GM18907 (cell line): ENCODE measurements around the gene CTCF.
"Not testable (repeated sequence)": the region's sequence is repeated elsewhere in the genome, so short reads cannot be mapped to it uniquely, and the experiment has no call there.

ENCODE experiments used
- ATAC-seq: cut with Tn5 transposase; IDR thresholded peaks from one replicate; pipeline ENCODE4 v1.9.1; 2021; ENCODE audit warnings: mild to moderate bottlenecking, moderate library complexity; ENCODE audit not compliant: unreplicated experiment

Gene CTCF

GRCh38 chr16:67533024-67533560, 29.2 kb upstream of the CTCF start:
- no peak for ATAC-seq

DNA sequence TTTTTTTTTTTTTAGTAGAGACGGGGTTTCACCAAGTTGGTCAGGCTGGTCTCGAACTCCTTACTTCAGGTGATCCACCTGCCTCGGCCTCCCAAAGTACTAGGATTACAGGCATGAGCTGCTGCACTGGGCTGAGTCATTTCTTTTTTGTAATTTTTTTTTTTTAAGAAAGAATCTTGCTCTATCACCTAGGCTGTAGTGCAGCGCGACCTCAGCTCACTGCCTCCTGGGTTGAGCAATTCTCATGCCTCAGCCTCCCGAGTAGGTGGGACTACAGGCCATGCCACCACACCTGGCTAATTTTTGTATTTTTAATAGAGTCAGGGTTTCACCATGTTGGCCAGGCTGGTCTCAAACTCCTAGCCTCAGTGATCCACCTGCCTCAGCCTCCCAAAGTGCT, 28.3 kb upstream of the CTCF start:
- not testable (repeated sequence) for ATAC-seq

DNA sequence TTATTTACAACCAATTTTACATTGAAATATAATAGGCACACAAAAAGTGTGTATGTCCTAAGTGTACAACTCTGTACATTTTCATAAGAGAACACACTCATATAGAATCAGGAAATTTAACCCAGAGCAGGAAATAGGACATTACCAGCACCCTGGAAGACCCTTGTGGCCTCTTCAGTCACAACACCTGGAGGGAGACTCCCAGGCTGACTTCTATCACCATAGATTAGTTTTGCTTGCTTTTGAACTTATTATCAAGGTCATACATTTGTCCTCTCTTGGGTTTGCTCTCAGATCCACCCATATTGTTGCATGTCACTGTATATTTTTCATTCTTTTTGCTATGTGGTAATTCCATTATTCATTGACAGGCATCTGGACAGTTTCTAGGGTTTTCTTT, 27.9 kb upstream of the CTCF start:
- no peak for ATAC-seq

DNA sequence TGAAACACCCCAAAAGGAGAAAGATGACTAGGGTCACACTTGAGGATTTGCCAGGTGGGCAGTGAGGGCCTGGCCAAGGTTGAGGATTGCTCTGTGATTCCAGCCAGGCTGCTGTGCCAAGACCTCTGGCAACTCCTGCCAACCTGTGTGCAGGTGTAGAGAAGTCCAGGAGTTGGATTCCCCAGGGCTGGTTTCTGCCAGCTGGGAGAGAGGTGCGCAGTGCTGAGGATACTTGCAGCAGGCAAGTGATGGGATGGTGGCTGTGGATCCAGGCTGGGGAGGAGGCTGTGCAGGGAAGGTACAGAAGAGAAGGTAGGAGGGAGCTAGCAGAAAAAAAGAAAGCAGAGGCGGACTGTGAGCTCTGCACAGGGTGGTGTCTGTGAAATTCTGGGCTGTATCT, 27.1 kb upstream of the CTCF start:
- no peak for ATAC-seq

DNA sequence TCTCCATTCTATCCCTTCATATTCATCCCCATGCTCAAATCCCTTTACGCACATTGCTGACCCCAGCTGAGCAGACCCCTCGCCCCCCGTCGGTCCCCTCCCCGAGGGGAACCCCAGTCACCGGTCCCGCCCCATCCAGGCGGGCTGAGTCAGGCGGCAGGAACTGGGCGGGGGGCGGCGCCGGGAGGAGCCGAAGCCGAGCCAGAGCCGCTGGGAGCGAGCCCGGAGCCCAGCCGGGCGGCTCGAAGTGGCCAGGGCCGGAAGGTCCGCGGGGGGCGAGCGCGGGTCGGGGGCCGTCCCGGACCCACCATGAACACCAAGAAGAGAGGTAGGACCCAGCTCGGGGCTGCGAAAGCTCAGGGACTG, 25.1 kb upstream of the CTCF start:
- peak; percentile 37 for ATAC-seq

DNA sequence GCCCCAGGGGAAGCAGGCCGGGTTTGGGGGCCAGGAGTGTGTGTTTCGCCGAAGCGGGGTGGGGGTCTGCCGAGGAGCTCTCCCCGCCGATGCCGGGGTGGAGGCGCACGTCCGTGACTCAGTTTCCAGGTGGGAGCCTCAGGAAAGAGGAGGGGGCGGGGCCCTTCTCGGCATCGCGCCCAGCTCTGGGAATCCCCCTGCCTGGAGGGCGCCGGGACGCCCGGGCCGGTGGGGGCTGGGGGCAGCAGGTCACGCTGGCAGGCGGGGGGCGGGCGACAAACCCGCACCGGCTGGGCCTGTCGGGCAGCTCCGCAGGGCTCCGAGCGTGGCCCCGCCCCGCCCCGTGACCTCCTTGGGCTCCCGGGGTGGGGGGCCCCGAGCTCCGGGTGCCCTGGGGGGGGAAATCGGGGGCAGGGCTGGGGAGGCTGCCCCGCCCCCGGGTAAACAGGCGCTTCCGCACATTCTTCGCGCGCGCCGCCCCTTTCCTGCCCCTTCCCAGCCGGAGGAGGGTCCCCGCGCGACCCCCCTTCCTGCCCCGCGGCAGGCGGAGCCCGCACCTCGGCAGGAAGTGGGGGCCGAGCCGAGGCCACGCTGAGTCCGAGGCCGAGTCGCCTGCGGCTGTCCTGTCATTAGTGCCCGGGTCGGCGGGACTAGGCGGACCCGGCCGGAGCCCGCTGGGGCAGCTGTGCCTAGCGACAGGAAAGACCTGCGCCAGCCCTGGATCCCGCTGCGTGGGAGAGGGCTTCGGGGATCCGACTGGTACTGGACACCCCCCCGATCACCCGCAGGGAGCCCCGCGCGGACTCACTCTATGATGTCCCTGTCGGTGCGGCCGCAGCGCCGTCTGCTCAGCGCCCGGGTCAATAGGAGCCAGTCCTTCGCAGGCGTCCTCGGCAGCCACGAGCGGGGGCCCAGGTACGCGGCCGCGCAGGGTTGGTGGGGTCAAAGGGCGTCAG, 24.4 kb upstream of the CTCF start:
- ATAC-seq: peak; percentile 32

DNA sequence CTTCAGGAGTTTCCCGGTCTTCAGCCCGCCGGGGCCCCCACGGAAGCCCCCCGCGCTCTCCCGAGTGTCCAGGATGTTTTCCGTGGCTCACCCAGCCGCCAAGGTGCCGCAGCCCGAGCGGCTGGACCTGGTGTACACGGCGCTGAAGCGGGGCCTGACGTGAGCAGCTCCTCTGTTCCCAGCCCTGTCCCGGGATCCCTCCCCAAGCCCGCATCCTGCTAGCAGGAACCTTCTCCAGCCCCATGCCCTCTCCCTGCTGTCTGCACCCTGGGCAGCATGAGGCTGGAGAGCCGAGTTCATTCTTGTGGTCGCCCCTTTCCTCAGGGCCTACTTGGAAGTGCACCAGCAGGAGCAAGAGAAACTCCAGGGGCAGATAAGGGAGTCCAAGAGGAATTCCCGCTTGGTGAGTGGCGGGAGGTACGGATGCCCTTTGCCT, 23.6 kb upstream of the CTCF start:
- ATAC-seq: no peak

- no peak for ATAC-seq
Measured at GRCh38 chr16:67539271-67539670, 23.1 kb upstream of the CTCF start.

DNA sequence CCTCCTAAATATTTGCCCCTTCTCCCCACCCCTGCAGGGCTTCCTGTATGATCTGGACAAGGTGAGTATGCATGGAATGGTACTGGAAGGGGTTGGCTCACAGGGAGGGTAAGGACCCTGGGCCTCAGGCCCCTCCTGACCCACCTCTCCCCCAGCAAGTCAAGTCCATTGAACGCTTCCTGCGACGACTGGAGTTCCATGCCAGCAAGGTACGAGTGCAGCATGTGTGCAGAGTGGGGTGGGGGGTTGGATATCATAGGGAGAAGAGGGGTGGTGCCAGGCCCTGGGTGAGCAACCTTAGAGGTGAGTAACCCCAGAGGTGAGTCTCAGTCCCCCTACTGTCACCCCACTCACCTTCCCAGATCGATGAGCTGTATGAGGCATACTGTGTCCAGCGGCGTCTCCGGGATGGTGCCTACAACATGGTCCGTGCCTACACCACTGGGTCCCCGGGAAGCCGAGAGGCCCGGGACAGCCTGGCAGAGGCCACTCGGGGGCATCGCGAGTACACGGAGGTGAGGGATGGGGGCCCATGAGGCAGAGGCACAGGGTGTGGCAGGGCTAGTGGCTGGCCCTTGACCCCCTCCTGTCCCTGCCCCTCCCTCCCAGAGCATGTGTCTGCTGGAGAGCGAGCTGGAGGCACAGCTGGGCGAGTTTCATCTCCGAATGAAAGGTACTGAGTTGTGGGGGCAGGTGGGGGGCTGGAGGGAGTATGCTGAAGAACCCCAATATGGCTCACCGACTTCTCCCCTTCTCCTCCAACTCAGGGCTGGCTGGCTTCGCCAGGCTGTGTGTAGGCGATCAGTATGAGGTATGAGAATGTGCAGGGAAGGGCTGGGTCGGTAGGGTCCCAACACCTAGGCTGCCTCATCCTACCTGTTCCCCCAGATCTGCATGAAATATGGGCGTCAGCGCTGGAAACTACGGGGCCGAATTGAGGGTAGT, 22.4 kb upstream of the CTCF start:
- no peak for ATAC-seq

DNA sequence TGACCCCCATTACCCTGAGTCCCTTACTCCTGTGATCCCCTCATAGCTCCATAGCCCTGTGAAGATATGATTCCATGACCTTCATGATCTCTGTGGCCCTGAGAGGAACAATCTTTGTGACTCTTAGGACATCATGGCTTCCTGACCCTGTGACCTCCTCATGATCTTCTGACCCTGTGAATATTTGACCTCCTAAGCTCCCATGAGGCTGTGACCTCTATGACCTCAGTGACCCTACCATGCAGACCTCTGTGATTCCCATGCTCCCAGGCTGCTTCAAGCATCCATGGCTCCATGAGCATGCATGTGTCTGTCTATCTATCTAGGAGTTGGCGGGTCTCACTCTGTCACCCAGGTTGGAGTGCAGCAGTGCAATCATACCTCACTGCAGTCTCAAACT, 21.6 kb upstream of the CTCF start:
- ATAC-seq: no peak

- no peak for ATAC-seq
Measured at GRCh38 chr16:67541391-67542263, 20.7 kb upstream of the CTCF start.

DNA sequence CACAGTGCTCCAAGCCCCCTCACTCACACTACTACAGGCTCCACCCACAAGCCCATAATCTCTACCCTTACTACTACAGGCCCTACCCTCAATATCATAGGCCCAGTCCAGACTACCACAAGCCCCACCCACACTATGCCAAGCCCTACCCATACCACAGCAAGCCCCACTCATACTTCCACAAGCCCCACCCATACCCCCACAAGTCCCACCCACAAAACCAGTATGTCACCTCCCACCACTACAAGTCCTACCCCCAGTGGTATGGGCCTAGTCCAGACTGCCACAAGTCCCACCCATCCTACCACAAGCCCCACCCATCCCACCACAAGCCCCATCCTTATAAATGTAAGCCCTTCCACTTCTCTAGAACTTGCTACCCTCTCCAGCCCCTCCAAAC, 19.9 kb upstream of the CTCF start:
- no peak for ATAC-seq

DNA sequence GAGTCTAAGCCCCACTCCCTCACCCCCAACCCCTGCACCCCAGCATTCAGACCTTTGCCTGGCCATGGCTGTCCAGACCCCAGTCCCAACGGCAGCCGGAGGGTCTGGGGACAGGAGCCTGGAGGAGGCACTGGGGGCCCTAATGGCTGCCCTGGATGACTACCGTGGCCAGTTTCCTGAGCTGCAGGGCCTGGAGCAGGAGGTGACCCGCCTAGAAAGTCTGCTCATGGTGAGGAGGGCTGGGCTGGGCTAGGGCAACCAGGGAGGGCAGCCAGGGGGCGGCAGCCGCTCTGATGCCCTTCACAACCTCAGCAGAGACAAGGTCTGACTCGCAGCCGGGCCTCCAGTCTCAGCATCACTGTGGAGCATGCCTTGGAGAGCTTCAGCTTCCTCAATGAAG, 19.3 kb upstream of the CTCF start:
- no peak for ATAC-seq

- ATAC-seq: no peak
Measured at GRCh38 chr16:67543582-67543981, 18.7 kb upstream of the CTCF start.

DNA sequence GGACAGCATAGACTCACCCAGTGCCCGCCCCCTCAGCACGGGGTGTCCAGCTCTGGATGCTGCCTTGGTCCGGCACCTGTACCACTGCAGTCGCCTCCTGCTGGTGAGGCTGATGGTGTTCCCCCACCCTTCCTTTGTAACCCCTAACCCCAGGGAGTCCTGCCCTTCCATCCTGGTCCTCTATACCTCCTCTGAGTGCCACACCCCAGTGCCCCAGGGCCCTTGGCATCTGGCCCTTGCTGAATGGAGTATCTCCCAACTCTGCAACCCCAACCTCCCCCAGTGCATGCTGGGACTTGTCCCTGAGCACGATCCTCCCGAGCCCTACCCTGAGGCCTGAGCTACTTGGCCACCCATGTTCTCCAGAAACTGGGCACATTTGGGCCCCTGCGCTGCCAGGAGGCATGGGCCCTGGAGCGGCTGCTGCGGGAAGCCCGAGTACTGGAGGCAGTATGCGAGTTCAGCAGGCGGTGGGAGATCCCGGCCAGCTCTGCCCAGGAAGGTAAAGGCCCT, 17.9 kb upstream of the CTCF start:
- no peak for ATAC-seq

- no peak for ATAC-seq
Measured at GRCh38 chr16:67544844-67545664, 17.3 kb upstream of the CTCF start.

GRCh38 chr16:67545665-67546024, 16.7 kb upstream of the CTCF start:
- no peak for ATAC-seq

DNA sequence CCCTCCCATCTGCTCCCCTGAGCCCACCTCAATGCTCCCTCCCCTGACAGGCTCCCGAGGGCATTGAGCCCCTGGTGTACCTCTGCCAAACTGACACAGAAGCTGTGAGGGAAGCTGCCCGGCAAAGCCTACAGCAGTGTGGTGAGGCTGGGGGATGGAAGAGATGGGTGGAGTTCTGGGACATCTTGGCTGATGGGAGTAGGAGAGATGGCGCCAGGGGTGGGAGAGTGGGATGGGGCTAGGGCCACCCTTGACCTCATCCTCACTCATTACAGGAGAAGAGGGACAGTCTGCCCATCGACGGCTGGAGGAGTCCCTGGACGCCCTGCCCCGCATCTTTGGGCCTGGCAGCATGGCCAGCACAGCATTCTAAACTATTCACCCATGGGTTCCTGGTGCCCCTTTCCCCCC, 16.2 kb upstream of the CTCF start:
- no peak for ATAC-seq

GRCh38 chr16:67546761-67547422, 15.4 kb upstream of the CTCF start:
- peak; percentile 35 for ATAC-seq
